GM12878 (cell line): ENCODE data around the gene RASL11A. TPM values are rescaled to one million over a fixed set of nuclear protein-coding genes. Genes with fewer than 3 reads are reported as not detected.

Experiments used
- ATAC-seq: fragments of 200-7000 bp; cut with Tn5 transposase; 3 replicates; pipeline ENCODE4 v1.9.1; 2020; ENCODE audit warnings: mild to moderate bottlenecking, moderate library complexity
- BruUV-seq: library from RNA; stranded (reverse); fragments of 400-500 nt; replicated peaks from 2 replicates; lab custom pipeline; 2021; lab: Mats Ljungman, UMichigan
- CTCF ChIA-PET: fragments of 300-600 bp; sonication (Branson Sonifier 250); formaldehyde crosslinking; extraction: SDS; loops from one replicate; lab custom pipeline; 2021; ENCODE audit warnings: inconsistent platforms; lab: Yijun Ruan, JAX
- POLR2A ChIA-PET: fragments of 350-600 bp; formaldehyde crosslinking; extraction: SDS; loops from one replicate; lab custom pipeline; 2021; ENCODE audit warnings: inconsistent platforms; lab: Charles Lee
- RAD21 ChIA-PET: fragments of 300-600 bp; sonication (Branson Sonifier 250); formaldehyde crosslinking; loops from one replicate; lab custom pipeline; 2023; ENCODE audit warnings: antibody characterized with exemption; ENCODE audit not compliant: unreplicated experiment; lab: Charles Lee
- SMC1A ChIA-PET: fragments of 300-600 bp; sonication (Branson Sonifier 250); formaldehyde crosslinking; loops from one replicate; lab custom pipeline; 2023; ENCODE audit not compliant: unreplicated experiment, uncharacterized antibody; lab: Charles Lee
- DNase-seq: peaks from one replicate; pipeline ENCODE4 v3.0.0-alpha.2; 2011; ENCODE audit warnings: low read depth, low spot score
- FAIRE-seq: peaks from 3 replicates; lab custom pipeline; 2011; peaks lifted over from hg19 to GRCh38; lab: Jason Lieb, UNC
- H2AFZ ChIP-seq: 2 replicates; pipeline ENCODE4 v1.6.0; 2011; ENCODE audit warnings: low read depth, low read length, control low read depth; ENCODE audit not compliant: control insufficient read depth
- H3K27ac ChIP-seq: 2 replicates; pipeline ENCODE4 v1.5.1; 2011; ENCODE audit warnings: control low read depth; ENCODE audit not compliant: control insufficient read depth, insufficient read depth
- H3K27me3 ChIP-seq, 2 experiments: replicated peaks in 1 of 2; 2 replicates each; pipeline versions ENCODE4 v1.6.0 to v1.6.1; 2011; ENCODE audit warnings: low read length in 1 of 2; ENCODE audit not compliant: control insufficient read depth in 2 of 2, insufficient read depth in 2 of 2
- H3K36me3 ChIP-seq, 2 experiments: 2 replicates each; pipeline ENCODE4 v1.5.1; 2011; ENCODE audit warnings: low read length in 1 of 2; ENCODE audit not compliant: control insufficient read depth in 2 of 2, insufficient read depth in 2 of 2
- H3K4me1 ChIP-seq: 2 replicates; pipeline ENCODE4 v1.6.1; 2011; ENCODE audit warnings: mild to moderate bottlenecking, low read length, moderate library complexity, mixed read lengths; ENCODE audit not compliant: control insufficient read depth, insufficient read depth
- H3K4me2 ChIP-seq: 2 replicates; pipeline ENCODE4 v1.6.0; 2011; ENCODE audit warnings: control low read depth; ENCODE audit not compliant: control insufficient read depth, insufficient read depth
- H3K4me3 ChIP-seq: fragments of 200-600 bp; sonication (generic); 2 replicates; pipeline ENCODE4 v1.5.1; 2016
- H3K79me2 ChIP-seq: 2 replicates; pipeline ENCODE4 v1.6.0; 2011; ENCODE audit warnings: low read length; ENCODE audit not compliant: control insufficient read depth, insufficient read depth
- H3K9ac ChIP-seq: 2 replicates; pipeline ENCODE4 v1.8.0; 2011; ENCODE audit warnings: low read length, control low read depth, mixed read lengths; ENCODE audit not compliant: control insufficient read depth, insufficient read depth
- H3K9me3 ChIP-seq: replicated peaks from 3 replicates; pipeline ENCODE4 v1.5.1; 2011; ENCODE audit warnings: mild to moderate bottlenecking, low read length; ENCODE audit not compliant: control insufficient read depth, insufficient read depth
- H4K20me1 ChIP-seq: 2 replicates; pipeline ENCODE4 v1.6.0; 2011; ENCODE audit not compliant: control insufficient read depth, insufficient read depth
- CBX3 ChIP-seq: fragments of 200-600 bp; sonication (generic); IDR thresholded peaks from 2 replicates; pipeline ENCODE4 v1.6.1; 2016; ENCODE audit warnings: low read depth, borderline replicate concordance
- CHD1 ChIP-seq: IDR thresholded peaks from 2 replicates; pipeline ENCODE4 v1.6.1; 2012; ENCODE audit warnings: low read depth, low read length, improper control_type of control experiment
- ETV6 ChIP-seq, 2 experiments: fragments of 450-650 bp in 1 of 2; IDR thresholded peaks in 1 of 2; conservative IDR thresholded peaks in 1 of 2; 2 replicates each; pipeline ENCODE4 v1.6.1; 2014; ENCODE audit warnings: antibody characterized with exemption in 1 of 2, borderline replicate concordance in 1 of 2, low read depth in 1 of 2, mild to moderate bottlenecking in 1 of 2, moderate library complexity in 1 of 2
- FOXK2 ChIP-seq: fragments of 450-650 bp; IDR thresholded peaks from 2 replicates; pipeline ENCODE4 v1.6.1; 2017; ENCODE audit warnings: mild to moderate bottlenecking, moderate library complexity
- GATAD2B ChIP-seq: fragments of 450-650 bp; conservative IDR thresholded peaks from 2 replicates; pipeline ENCODE4 v1.6.1; 2017; ENCODE audit warnings: low read depth, mild to moderate bottlenecking, moderate library complexity
- JUND ChIP-seq: IDR thresholded peaks from 2 replicates; pipeline ENCODE4 v1.6.1; 2012; ENCODE audit warnings: low read depth, mild to moderate bottlenecking, low read length, improper control_type of control experiment, moderate library complexity
- MYB ChIP-seq: fragments of 150-350 bp; IDR thresholded peaks from 2 replicates; pipeline ENCODE4 v1.6.1; 2014; ENCODE audit warnings: mild to moderate bottlenecking, low read depth, low read length, borderline replicate concordance
- RUNX3 ChIP-seq: IDR thresholded peaks from 2 replicates; pipeline ENCODE4 v1.6.1; 2012; ENCODE audit warnings: low read length, inconsistent platforms
- WGBS: methylation state at CpG from one replicate; pipeline ENCODE4 v1.1.6; 2016; ENCODE audit warnings: low lambda C conversion rate; ENCODE audit not compliant: insufficient replicate concordance, insufficient coverage; ENCODE audit errors: missing lambda C conversion rate; 5-methylcytosine and 5-hydroxymethylcytosine counted together
- in situ Hi-C: fragments of 300-500 bp; cut with MboI; formaldehyde crosslinking; loops from 9 replicates; pipeline ENCODE4 v1.14.3; 2018; ENCODE audit warnings: mixed read lengths
- intact Hi-C: fragments of 100-400 bp; cut with micrococcal nuclease; formaldehyde crosslinking; loops from one replicate; pipeline ENCODE4 v1.14.2; 2022; ENCODE audit not compliant: unreplicated experiment
- polyA plus RNA-seq, 11 experiments: library from polyadenylated mRNA; depleted of rRNA in 4 of 11; unstranded in 6 of 11; stranded (reverse) in 5 of 11; fragments of >200 nt; fragmentation: Nextera tagmentation in 4 of 11; fragmentation: Illumina TruSeq in 1 of 11; extraction: Ambion mirVana in 4 of 11; extraction: Trizol in 1 of 11; gene quantifications; 1 replicate in 1 of 11; 2 replicates in 10 of 11; pipeline versions ENCODE4 v1.2.1 to v1.2.3, GENCODE V29; 2011 to 2016; ENCODE audit warnings: inconsistent platforms in 2 of 11, missing spikeins in 2 of 11, low read depth in 1 of 11
- total RNA-seq, 4 experiments: library from RNA; depleted of rRNA in 3 of 4; stranded (reverse); fragments of >200 nt in 3 of 4; fragmentation: Illumina TruSeq in 1 of 4; extraction: Trizol in 1 of 4; gene quantifications; 2 replicates each; pipeline versions ENCODE4 v1.2.1 to v1.2.3, GENCODE V29; 2013 to 2021

The RASL11A gene
- total and polyA plus RNA-seq, 10 of the 15 experiments (the other 5 are each of a cell fraction or from before 2014, with no cell fraction given) = 0.04 to 1.3 (median 0.41) TPM; not detected in 1

DNA sequence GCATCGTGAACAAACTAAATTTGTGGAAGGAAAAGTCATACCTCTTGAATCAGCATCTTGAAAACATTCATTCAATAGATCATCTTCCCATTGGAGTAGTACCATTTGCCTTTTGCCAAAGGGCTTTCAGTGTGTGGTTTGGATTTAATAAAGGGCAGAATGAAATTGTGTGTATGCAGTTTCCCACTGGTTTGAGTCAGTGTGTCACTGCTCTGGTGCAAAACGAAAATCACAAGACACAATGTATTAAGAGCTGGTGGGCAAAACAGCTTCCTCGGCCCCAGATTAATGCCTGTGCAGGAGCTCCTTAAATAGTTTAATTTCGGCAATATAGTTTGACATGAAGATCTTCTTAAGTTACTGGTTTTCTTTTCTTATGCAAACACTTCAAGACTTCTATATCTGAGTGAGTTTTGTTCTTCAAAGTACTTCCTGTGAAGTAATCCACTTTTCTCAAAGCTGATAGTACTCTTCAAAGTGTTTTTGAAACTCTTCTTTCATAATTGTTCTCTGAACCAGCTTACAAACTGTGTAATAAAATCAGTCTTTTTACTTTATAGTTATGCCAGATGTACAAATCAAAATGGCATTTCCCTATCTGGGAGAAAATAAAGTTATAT is 32.1 kb downstream of the RASL11A start:
- no peaks in the 10 kb centered on the region for H3K9me3 ChIP-seq
- BruUV-seq = no TSS peak
- no peak for TF ChIP-seq RUNX3
- no peak for TF ChIP-seq CBX3
- TF ChIP-seq JUND = no peak
- TF ChIP-seq MYB = no peak
- TF ChIP-seq GATAD2B = no peak
- TF ChIP-seq ETV6 (conservative IDR thresholded peaks at IDR 0.05 in 1 of 2, IDR thresholded peaks at IDR 0.05 in 1 of 2; ENCODE audit: borderline replicate concordance in 1 of 2, low read depth in 1 of 2) = no peak
- TF ChIP-seq FOXK2 = no peak
- TF ChIP-seq CHD1 = no peak
- RAD21 ChIA-PET = interaction anchor here (1.0 kb wide), 1 partner anchor 59 kb away, joined by 3 read pairs; no protein-coding TSS in a partner anchor
- intact Hi-C loops = no loop called here
- no peak overlapping the region for H3K9ac ChIP-seq
- no peaks in the 10 kb centered on the region for H3K4me1 ChIP-seq
- H3K4me3 ChIP-seq = no peak overlapping the region
- CTCF ChIA-PET = no interaction called here
- H4K20me1 ChIP-seq = no peaks in the 10 kb centered on the region
- no peak overlapping the region for H3K27ac ChIP-seq
- SMC1A ChIA-PET = interaction anchor here (1.2 to 1.7 kb wide), 2 partner anchors 51 to 57 kb away, joined by 3 read pairs; no protein-coding TSS in a partner anchor
- POLR2A ChIA-PET = no interaction called here
- in situ Hi-C loops = no loop called here
- WGBS = 25% methylated on average over 4 of the region's 4 CpGs
- FAIRE-seq = no peak
- no peak for DNase-seq
- H3K79me2 ChIP-seq = no peaks in the 10 kb centered on the region
- no peak for ATAC-seq
- no peak overlapping the region for H2AFZ ChIP-seq
- no peaks in the 10 kb centered on the region for H3K36me3 ChIP-seq
- peaks cover 0 to 2% of the 10 kb centered on the region in 2 experiments; a peak in 2 of 4 replicates for H3K27me3 ChIP-seq
- H3K4me2 ChIP-seq = no peak overlapping the region
